Astrocyte (in vitro differentiated cells and primary cell): ENCODE results near the gene ARHGEF37. TPM values are rescaled to one million over a fixed set of nuclear protein-coding genes. Genes with fewer than 3 reads are reported as not detected.
"Not testable (repeated sequence)": the region's sequence is repeated elsewhere in the genome, so short reads cannot be mapped to it uniquely, and the experiment has no call there.

Experiments
- DNase-seq: peaks from one replicate; pipeline ENCODE4 v3.0.0-alpha.2; 2010; ENCODE audit warnings: low read depth
- FAIRE-seq: peaks from 2 replicates; lab custom pipeline; 2011; peaks lifted over from hg19 to GRCh38; lab: Jason Lieb, UNC
- H2AFZ ChIP-seq: 2 replicates; pipeline ENCODE4 v1.6.0; 2012; ENCODE audit warnings: low read depth, low read length, inconsistent platforms
- H3K27ac ChIP-seq: 2 replicates; pipeline ENCODE4 v1.5.1; 2011; ENCODE audit warnings: low read depth, low read length, inconsistent platforms
- H3K27me3 ChIP-seq: 2 replicates; pipeline ENCODE4 v1.6.0; 2011; ENCODE audit warnings: low read length, inconsistent platforms; ENCODE audit not compliant: insufficient read depth
- H3K36me3 ChIP-seq: 2 replicates; pipeline ENCODE4 v1.5.1; 2011; ENCODE audit warnings: low read length, inconsistent platforms; ENCODE audit not compliant: insufficient read depth
- H3K4me1 ChIP-seq: 2 replicates; pipeline ENCODE4 v1.5.1; 2011; ENCODE audit warnings: low read length, inconsistent platforms; ENCODE audit not compliant: insufficient read depth
- H3K4me2 ChIP-seq: 2 replicates; pipeline ENCODE4 v1.6.0; 2012; ENCODE audit warnings: low read length, inconsistent platforms
- H3K4me3 ChIP-seq: 2 replicates; pipeline ENCODE4 v1.5.1; 2011; ENCODE audit warnings: low read depth, mild to moderate bottlenecking, low read length, inconsistent platforms; ENCODE audit not compliant: insufficient read depth
- H3K79me2 ChIP-seq: 2 replicates; pipeline ENCODE4 v1.6.0; 2012; ENCODE audit warnings: mild to moderate bottlenecking, low read length, inconsistent platforms; ENCODE audit not compliant: insufficient read depth
- H3K9ac ChIP-seq: 2 replicates; pipeline ENCODE4 v1.6.0; 2012; ENCODE audit warnings: mild to moderate bottlenecking, low read length, inconsistent platforms
- H3K9me3 ChIP-seq: 2 replicates; pipeline ENCODE4 v1.5.1; 2012; ENCODE audit warnings: low read depth, mild to moderate bottlenecking, low read length, inconsistent platforms; ENCODE audit not compliant: insufficient read depth
- H4K20me1 ChIP-seq: 2 replicates; pipeline ENCODE4 v1.6.0; 2012; ENCODE audit warnings: low read length, inconsistent platforms; ENCODE audit not compliant: insufficient read depth
- H3K27ac Mint-ChIP-seq: one replicate; pipeline ENCODE4 v1.8.0; 2021; ENCODE audit warnings: mild to moderate bottlenecking, mixed read lengths; ENCODE audit not compliant: unreplicated experiment
- H3K27me3 Mint-ChIP-seq: one replicate; pipeline ENCODE4 v1.8.0; 2021; ENCODE audit warnings: low read depth, mixed read lengths; ENCODE audit not compliant: unreplicated experiment
- H3K36me3 Mint-ChIP-seq: one replicate; pipeline ENCODE4 v1.8.0; 2021; ENCODE audit warnings: low read depth, mixed read lengths; ENCODE audit not compliant: unreplicated experiment
- H3K4me1 Mint-ChIP-seq: one replicate; pipeline ENCODE4 v1.8.0; 2021; ENCODE audit warnings: low read depth, mixed read lengths; ENCODE audit not compliant: unreplicated experiment
- H3K4me3 Mint-ChIP-seq: one replicate; pipeline ENCODE4 v1.8.0; 2021; ENCODE audit warnings: mild to moderate bottlenecking, moderate library complexity, mixed read lengths; ENCODE audit not compliant: unreplicated experiment
- H3K9me3 Mint-ChIP-seq: one replicate; pipeline ENCODE4 v1.8.0; 2021; ENCODE audit warnings: mild to moderate bottlenecking, mixed read lengths; ENCODE audit not compliant: unreplicated experiment
- EZH2 ChIP-seq: IDR thresholded peaks from 2 replicates; pipeline ENCODE4 v1.6.1; 2012; ENCODE audit warnings: mild to moderate bottlenecking, low read length, inconsistent platforms; ENCODE audit not compliant: insufficient read depth
- total RNA-seq: library from RNA; stranded (reverse); gene quantifications from 2 replicates; pipeline ENCODE4 v1.2.1, GENCODE V29; 2021
- TF ChIP-seq, protein P1 (sequence below): IDR thresholded peaks from 2 replicates; pipeline ENCODE4 v1.5.1; 2011; ENCODE audit warnings: low read depth, mild to moderate bottlenecking, inconsistent platforms, low read length, moderate library complexity; ENCODE audit not compliant: insufficient read depth

ARHGEF37 gene
- total RNA-seq, 1 donor from 2014 or later: 2.3 TPM

DNA sequence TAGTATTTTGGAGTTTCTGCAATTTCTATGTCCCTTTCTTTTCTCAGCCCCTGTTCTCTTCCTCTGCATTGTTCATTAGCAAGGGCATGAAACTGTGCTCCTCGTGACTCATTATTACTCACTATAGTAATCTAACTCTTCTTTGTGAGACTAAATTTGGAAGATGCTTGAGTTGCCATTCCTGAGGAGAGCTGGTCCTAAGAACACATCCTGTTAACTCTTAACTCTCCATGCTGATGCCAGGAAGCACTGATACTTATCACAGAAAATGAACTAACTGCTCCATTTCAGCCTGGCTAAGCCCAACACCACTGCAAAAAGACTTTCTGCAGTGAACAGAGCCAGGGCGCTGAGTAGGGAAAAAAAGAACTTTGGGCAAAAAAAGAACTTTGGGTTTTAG is 19.4 kb upstream of the ARHGEF37 start:
- Histone ChIP-seq H3K36me3 (no peaks in the 10 kb centered on the region), H3K4me3 (peak overlapping the region; percentile 40), H3K9ac (peak overlapping the region; percentile 70), H3K4me2 (peak overlapping the region; percentile 86), H3K27ac (peak overlapping the region; percentile 95), H3K79me2 (no peaks in the 10 kb centered on the region), H3K9me3 (no peaks in the 10 kb centered on the region), H2AFZ (no peak overlapping the region), H3K27me3 (no peaks in the 10 kb centered on the region), H3K4me1 (peaks cover 30% of the 10 kb centered on the region), H4K20me1 (no peaks in the 10 kb centered on the region)
- Mint-ChIP-seq H3K27me3 (no peaks in the 10 kb centered on the region), H3K27ac (peak overlapping the region; percentile 60), H3K36me3 (no peaks in the 10 kb centered on the region), H3K4me1 (peaks cover 27% of the 10 kb centered on the region), H3K9me3 (no peaks in the 10 kb centered on the region), H3K4me3 (no peak overlapping the region)
- peak; percentile 96 for FAIRE-seq
- TF ChIP-seq EZH2: no peak
- TF ChIP-seq, protein P1, sequence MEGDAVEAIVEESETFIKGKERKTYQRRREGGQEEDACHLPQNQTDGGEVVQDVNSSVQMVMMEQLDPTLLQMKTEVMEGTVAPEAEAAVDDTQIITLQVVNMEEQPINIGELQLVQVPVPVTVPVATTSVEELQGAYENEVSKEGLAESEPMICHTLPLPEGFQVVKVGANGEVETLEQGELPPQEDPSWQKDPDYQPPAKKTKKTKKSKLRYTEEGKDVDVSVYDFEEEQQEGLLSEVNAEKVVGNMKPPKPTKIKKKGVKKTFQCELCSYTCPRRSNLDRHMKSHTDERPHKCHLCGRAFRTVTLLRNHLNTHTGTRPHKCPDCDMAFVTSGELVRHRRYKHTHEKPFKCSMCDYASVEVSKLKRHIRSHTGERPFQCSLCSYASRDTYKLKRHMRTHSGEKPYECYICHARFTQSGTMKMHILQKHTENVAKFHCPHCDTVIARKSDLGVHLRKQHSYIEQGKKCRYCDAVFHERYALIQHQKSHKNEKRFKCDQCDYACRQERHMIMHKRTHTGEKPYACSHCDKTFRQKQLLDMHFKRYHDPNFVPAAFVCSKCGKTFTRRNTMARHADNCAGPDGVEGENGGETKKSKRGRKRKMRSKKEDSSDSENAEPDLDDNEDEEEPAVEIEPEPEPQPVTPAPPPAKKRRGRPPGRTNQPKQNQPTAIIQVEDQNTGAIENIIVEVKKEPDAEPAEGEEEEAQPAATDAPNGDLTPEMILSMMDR: no peak
- peak; percentile 98 for DNase-seq

GRCh38 chr5:149563466-149563865 is 17.8 kb upstream of the ARHGEF37 start:
- Histone ChIP-seq H3K4me3 (peak overlapping the region; percentile 15), H4K20me1 (no peaks in the 10 kb centered on the region), H3K9me3 (no peaks in the 10 kb centered on the region), H3K36me3 (no peaks in the 10 kb centered on the region), H3K27ac (peak overlapping the region; percentile 95), H3K27me3 (no peaks in the 10 kb centered on the region), H3K4me1 (peaks cover 30% of the 10 kb centered on the region), H2AFZ (no peak overlapping the region), H3K79me2 (no peaks in the 10 kb centered on the region), H3K4me2 (peak overlapping the region; percentile 58), H3K9ac (peak overlapping the region; percentile 67)
- Mint-ChIP-seq H3K4me1 (peaks cover 27% of the 10 kb centered on the region), H3K27ac (peak overlapping the region; percentile 99), H3K9me3 (no peaks in the 10 kb centered on the region), H3K4me3 (peak overlapping the region; percentile 17), H3K36me3 (no peaks in the 10 kb centered on the region), H3K27me3 (no peaks in the 10 kb centered on the region)
- DNase-seq (peak; percentile 32), FAIRE-seq (no peak)
- TF ChIP-seq, protein P1: no peak
- TF ChIP-seq EZH2: no peak

- not testable (repeated sequence) for H3K4me3 ChIP-seq, H2AFZ ChIP-seq, H3K4me3 Mint-ChIP-seq, H4K20me1 ChIP-seq, H3K79me2 ChIP-seq, H3K36me3 Mint-ChIP-seq, H3K9me3 Mint-ChIP-seq, H3K36me3 ChIP-seq, H3K27me3 ChIP-seq, H3K27me3 Mint-ChIP-seq, H3K9me3 ChIP-seq
- H3K4me1 Mint-ChIP-seq: peaks cover 27% of the 10 kb centered on the region
- TF ChIP-seq, protein P1: peak; percentile 58
- peak overlapping the region; percentile 67 for H3K4me2 ChIP-seq
- peak overlapping the region; percentile 33 for H3K27ac ChIP-seq
- peak; percentile 66 for DNase-seq
- peak overlapping the region; percentile 40 for H3K9ac ChIP-seq
- peak overlapping the region; percentile 84 for H3K27ac Mint-ChIP-seq
- peak; percentile 76 for FAIRE-seq
- H3K4me1 ChIP-seq: peaks cover 30% of the 10 kb centered on the region
These were observed 16.7 kb upstream of the ARHGEF37 start for GRCh38 chr5:149564542-149565140.
